ENCODE measurements around the gene MYRIP.

DNA sequence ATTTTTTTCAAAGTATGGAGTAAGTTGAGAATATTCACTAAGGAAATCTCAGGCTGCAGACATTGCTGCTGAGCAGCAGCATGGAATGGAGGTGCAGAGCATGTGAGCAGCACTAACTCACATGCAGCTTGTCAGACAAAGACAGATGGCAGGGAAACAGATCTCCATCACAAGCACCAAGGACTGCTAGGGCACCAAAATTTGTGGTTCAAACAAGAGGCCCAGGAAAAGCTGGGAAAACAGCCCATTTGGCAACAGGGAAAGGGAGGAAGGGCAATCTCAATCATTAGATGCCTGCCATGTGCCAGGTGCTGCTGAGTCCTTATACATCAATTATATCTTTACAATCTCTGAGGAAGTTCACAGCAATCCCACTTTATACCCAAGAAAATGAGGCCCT lies 452.9 kb downstream of the MYRIP start:
- TF ChIP-seq POLR2A (IDR thresholded peaks at IDR 0.05; ENCODE audit: extremely low read depth, insufficient read length) (no peak), MYC (IDR thresholded peaks at IDR 0.05; ENCODE audit: low read depth, low read length) (no peak)
- TF ChIP-seq, protein P1, sequence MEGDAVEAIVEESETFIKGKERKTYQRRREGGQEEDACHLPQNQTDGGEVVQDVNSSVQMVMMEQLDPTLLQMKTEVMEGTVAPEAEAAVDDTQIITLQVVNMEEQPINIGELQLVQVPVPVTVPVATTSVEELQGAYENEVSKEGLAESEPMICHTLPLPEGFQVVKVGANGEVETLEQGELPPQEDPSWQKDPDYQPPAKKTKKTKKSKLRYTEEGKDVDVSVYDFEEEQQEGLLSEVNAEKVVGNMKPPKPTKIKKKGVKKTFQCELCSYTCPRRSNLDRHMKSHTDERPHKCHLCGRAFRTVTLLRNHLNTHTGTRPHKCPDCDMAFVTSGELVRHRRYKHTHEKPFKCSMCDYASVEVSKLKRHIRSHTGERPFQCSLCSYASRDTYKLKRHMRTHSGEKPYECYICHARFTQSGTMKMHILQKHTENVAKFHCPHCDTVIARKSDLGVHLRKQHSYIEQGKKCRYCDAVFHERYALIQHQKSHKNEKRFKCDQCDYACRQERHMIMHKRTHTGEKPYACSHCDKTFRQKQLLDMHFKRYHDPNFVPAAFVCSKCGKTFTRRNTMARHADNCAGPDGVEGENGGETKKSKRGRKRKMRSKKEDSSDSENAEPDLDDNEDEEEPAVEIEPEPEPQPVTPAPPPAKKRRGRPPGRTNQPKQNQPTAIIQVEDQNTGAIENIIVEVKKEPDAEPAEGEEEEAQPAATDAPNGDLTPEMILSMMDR (IDR thresholded peaks at IDR 0.05; ENCODE audit: low read depth, low read length), result no peak
